ENCODE data around the gene IFNA5.

Gene IFNA5

DNA sequence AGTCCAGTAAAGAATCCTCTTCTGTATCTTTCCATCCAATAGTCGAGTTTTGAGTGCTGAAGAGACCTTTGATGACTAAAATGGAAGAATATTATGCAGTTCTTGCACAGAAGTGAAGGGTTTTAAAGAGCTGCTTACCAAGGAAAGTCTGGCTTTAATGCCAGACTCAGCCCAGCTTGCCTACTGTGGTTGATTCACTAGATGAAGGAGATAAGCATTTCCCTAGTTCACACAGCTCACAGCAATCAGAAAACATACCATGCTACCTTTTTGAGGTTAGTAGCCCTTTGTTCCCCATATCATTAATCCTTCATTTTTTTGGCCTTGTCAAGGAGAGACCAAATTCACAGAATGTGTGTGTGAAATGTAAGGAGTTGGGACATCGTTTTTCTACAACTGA is 15.3 kb downstream of the IFNA5 start:
- no peak for DNase-seq

- DNase-seq, result no peak
Observed at GRCh38 chr9:21287280-21287679, 17.8 kb downstream of the IFNA5 start.

DNA sequence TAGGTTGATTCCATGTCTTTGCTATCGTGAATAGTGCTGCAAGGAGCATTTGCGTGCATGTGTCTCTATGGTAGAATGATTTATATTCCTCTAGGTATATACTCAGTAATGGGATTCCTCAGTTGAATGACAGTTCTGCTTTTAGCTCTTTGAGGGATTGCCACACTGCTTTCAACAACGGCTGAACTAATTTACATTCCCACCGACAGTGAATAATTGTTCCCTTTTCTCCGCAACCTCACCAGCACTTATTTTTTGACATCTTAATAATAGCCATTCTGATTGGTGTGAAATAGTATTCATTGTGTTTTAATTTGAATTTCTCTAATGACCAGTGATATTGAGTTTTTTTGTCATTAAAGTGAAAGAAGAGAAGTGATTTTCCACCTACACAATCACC is 18.5 kb downstream of the IFNA5 start:
- DNase-seq, result no peak

- no peak for DNase-seq
Observed at GRCh38 chr9:21286099-21286498, 19.0 kb downstream of the IFNA5 start.

GRCh38 chr9:21281275-21281674 is 23.8 kb downstream of the IFNA5 start:
- DNase-seq, result no peak

- no peak for DNase-seq
Observed at GRCh38 chr9:21268347-21268657, 36.8 kb downstream of the IFNA5 start.

DNA sequence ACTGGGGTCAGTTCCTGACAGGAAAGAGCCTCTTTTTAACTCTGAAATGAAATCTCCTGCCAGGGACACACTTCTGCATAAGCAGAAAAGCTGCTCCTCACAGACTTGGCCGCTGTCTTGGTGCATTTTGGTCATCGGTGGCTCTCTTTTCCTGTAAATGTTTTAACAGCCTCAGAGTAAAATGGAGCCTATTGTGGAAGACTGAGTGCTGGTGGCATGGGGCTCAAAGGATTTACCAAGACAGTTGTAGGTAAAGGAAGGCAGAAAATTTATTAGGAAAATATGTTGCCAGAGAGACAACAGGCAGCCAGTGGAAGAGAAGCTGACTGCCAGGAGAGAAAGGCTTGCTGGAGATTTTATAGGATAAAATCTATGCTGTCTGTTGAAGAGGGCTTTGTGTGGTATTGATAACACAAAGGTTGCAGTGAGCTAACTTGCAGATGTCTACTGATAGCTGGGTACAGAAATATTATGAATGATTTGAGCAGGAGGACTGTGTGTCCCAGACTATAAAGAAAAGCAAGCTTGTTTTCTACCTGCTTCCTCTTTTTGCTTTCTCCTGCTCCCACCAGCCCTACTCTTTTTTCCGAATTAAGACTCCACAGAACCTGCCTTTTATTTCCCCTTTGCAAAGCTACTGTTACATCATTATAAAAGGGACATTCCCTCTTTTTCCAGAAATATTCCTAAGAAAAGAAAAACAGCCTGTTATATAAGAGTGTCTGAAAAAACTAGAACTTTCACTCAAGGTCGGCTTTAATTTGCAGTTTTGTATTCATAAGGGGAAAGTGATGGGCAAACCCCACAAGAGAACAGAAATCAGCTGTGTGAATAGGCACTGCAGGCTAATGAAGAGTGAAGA is 37.4 kb downstream of the IFNA5 start:
- DNase-seq, result no peak

DNA sequence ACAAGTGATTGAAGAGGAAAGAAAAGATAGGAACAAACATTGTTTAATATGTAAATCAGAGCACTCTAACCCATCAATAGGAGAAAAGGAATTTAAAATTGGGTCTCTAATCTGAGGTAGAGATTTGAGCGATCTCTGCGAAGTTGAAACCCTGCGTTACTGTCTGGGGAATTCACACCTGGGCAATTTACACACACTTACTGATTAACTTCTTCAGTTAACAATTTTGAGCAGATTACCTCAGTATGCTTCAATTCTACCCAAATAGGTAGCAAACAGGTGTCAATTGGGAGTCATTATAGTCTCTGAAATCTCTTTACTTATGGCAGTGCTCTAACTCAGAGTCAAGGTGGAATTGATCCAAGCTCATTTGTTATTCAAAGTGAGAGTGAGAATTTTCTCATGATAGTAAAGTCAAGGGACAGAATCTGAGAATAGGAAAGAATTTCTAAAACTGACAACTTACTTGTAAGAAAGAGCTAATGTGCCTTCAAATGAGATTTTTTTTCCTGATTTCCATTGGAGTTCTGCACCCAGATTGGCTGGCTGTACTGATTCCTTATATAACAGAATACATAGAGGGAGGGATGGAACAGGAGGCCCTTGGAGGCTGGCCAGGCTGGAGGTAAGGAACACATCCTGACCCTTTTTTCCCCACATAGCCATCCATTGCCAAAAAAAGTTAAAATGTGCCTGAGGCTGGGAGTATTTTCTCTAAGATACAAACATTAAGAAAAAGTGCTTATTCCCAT is 38.2 kb downstream of the IFNA5 start:
- DNase-seq, result no peak

- no peak for DNase-seq
Observed at GRCh38 chr9:21265421-21266189, 39.5 kb downstream of the IFNA5 start.

DNA sequence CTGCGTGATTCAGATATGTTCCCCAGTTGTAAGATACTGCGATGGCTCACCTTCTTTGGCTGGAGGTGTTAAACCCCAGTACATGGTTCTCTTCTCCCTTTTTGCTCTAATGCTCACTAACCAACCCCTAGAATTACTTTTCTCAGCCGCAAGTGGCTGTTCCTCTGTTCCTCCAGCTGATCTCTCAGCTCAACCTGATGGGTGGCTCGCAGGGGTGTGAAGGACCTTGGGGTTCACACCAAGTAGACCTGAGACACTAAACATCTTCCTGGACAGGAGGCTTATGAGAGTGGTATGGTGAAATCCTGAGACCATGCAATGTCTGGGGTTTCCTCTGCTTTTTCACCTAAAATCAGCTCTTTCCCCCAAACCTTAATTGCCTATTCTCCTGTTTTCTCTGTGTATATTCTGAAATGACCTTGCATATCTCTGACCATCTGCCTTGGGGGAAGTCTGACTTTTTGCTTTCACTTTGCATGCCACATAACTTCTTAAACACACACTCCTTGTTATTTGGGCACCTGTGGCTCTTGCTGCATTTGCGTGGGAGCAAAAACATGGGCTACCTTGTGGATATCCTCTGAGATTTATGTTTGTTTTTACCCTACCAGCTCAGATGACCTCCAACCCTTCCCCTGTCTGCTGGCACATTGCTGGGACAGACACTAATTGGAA is 49.4 kb downstream of the IFNA5 start:
- no peak for DNase-seq

All from NCI-H1417 (cell line).